Activated CD4-positive, alpha-beta T cell treated with anti-CD3 and anti-CD28 coated beads, Interleukin-2, Interleukin-6, amounts not matched to agents 100 ng/mL and 50 ng/mL, durations not matched to agents 16 hours and 8 hours (primary cell): ENCODE data around the gene OR10G8.

Experiments used
- DNase-seq: peaks from one replicate; pipeline ENCODE4 v3.0.0-alpha.2; 2020

The OR10G8 gene

DNA sequence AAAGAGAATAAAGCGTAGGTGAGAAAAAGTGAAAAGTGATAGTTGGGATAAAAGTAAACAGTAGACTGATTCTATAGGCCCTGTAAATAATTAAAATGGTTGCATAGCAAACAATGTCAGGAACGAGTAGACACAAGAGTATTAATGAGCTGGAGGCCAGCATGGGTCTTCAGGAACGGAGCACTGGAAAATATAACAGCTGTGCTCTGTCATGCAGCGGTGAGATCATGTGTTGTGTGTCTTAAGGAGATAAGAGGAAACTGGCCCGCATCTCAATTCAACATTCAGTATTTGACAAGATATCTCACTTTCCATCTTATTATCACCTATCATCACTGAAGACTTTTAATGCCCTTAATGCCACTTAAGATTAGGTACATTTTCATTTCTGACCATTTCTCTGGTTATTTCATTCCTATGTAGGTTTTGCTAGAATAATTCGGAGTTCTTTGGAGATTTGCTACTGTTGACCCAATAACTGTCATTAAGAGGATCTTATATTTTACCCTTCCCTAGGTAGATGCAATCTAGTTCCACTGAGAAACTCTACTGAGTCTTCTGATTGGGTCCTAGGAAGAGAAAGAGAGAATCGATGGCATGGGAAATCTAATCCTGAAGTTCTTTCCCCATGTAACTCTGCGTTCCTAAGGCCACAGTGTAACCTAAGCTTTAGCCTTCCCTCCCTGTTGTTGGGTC lies 53.2 kb downstream of the OR10G8 start:
- DNase-seq: no peak
